Measurements from ENCODE around the gene TM9SF1. TPM values are rescaled to one million over a fixed set of nuclear protein-coding genes. Genes with fewer than 3 reads are reported as not detected.

TM9SF1 gene
- total and polyA plus RNA-seq, 2 of the 13 experiments (the other 11 are each of a cell fraction or from before 2014, with no cell fraction given): 83.2 to 110 TPM

DNA sequence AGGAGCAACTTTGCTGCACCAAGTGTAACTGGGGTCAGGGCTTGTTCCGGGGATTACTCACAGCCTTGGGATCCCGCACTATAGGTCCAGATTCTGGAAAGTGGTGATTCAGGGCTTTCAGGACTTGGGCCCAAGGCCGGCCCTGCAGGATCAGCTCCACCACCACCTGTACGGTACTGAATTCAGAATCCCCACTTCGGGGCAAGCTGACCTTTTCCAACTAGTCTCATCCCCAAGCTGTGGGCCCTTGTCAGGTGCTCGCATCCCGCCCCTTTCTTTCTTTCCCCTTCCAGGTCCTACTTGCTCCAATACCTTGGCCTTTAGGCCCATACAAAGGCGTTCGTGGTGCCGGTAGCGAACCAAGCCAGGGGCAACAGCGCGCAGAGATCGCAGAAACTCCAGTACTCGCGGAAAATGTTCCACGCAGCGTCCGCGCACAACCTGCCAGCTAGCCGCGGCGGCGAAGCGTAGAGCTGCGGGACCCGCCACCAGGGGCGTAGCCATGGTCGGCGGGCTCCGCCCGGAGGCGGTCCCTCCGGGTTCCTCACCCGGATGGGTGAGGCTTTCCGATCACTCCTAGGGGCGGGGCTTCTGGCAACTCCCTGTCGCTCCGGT lies 46.7 kb upstream of the TM9SF1 start (continued):
- no peak; the same call in 1 of the 2 replicates for TF ChIP-seq TMF1 (CRISPR knock-in tag; IDR thresholded peaks at IDR 0.05; ENCODE audit: low read depth)
- TF ChIP-seq ARNT2 (CRISPR knock-in tag; IDR thresholded peaks at IDR 0.05; ENCODE audit: low read depth): no peak
- no peak for TF ChIP-seq MED1 (CRISPR knock-in tag; IDR thresholded peaks at IDR 0.05)
- TF ChIP-seq ONECUT2 (CRISPR knock-in tag; IDR thresholded peaks at IDR 0.05): no peak
- TF ChIP-seq ZNF234 (CRISPR knock-in tag; conservative IDR thresholded peaks at IDR 0.05): no peak
- no peak for TF ChIP-seq SKI (IDR thresholded peaks at IDR 0.05; ENCODE audit: partially characterized antibody)
- no peak for TF ChIP-seq FOXK1 (CRISPR knock-in tag; IDR thresholded peaks at IDR 0.05; ENCODE audit: borderline replicate concordance, low read depth)
- TF ChIP-seq ZNF605 (CRISPR knock-in tag; IDR thresholded peaks at IDR 0.05): no peak
- peak; percentile 3; the same call in 1 of the 2 replicates for TF ChIP-seq CEBPG (CRISPR knock-in tag; IDR thresholded peaks at IDR 0.05)
- no peak for TF ChIP-seq WIZ (CRISPR knock-in tag; IDR thresholded peaks at IDR 0.05)
- peak; percentile 8; the same call in 1 of the 2 replicates for TF ChIP-seq DPF2 (CRISPR knock-in tag; IDR thresholded peaks at IDR 0.05; ENCODE audit: borderline replicate concordance, low read depth)
- no peak; the same call in 1 of the 2 replicates for TF ChIP-seq ZNF598 (CRISPR knock-in tag; IDR thresholded peaks at IDR 0.05; ENCODE audit: borderline replicate concordance)
- no peak for TF ChIP-seq KLF9 (CRISPR knock-in tag; IDR thresholded peaks at IDR 0.05; ENCODE audit: low read depth)
- TF ChIP-seq HOXA3 (CRISPR knock-in tag; IDR thresholded peaks at IDR 0.05): no peak
- no peak for TF ChIP-seq MAFG (CRISPR knock-in tag; IDR thresholded peaks at IDR 0.05)
- no peak; the same call in 1 of the 2 replicates for TF ChIP-seq ZNF530 (CRISPR knock-in tag; IDR thresholded peaks at IDR 0.05; ENCODE audit: low read depth)
- no peak; the same call in 1 of the 2 replicates for TF ChIP-seq MEIS2 (CRISPR knock-in tag; IDR thresholded peaks at IDR 0.05)
- TF ChIP-seq, protein P1, sequence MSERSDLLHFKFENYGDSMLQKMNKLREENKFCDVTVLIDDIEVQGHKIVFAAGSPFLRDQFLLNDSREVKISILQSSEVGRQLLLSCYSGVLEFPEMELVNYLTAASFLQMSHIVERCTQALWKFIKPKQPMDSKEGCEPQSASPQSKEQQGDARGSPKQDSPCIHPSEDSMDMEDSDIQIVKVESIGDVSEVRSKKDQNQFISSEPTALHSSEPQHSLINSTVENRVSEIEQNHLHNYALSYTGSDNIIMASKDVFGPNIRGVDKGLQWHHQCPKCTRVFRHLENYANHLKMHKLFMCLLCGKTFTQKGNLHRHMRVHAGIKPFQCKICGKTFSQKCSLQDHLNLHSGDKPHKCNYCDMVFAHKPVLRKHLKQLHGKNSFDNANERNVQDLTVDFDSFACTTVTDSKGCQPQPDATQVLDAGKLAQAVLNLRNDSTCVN (CRISPR knock-in tag; IDR thresholded peaks at IDR 0.05; ENCODE audit: borderline replicate concordance): no peak; the same call in 1 of the 2 replicates
- TF ChIP-seq ZNF484 (CRISPR knock-in tag; IDR thresholded peaks at IDR 0.05; ENCODE audit: borderline replicate concordance, low read depth): no peak; the same call in 1 of the 2 replicates
- TF ChIP-seq, protein P2, sequence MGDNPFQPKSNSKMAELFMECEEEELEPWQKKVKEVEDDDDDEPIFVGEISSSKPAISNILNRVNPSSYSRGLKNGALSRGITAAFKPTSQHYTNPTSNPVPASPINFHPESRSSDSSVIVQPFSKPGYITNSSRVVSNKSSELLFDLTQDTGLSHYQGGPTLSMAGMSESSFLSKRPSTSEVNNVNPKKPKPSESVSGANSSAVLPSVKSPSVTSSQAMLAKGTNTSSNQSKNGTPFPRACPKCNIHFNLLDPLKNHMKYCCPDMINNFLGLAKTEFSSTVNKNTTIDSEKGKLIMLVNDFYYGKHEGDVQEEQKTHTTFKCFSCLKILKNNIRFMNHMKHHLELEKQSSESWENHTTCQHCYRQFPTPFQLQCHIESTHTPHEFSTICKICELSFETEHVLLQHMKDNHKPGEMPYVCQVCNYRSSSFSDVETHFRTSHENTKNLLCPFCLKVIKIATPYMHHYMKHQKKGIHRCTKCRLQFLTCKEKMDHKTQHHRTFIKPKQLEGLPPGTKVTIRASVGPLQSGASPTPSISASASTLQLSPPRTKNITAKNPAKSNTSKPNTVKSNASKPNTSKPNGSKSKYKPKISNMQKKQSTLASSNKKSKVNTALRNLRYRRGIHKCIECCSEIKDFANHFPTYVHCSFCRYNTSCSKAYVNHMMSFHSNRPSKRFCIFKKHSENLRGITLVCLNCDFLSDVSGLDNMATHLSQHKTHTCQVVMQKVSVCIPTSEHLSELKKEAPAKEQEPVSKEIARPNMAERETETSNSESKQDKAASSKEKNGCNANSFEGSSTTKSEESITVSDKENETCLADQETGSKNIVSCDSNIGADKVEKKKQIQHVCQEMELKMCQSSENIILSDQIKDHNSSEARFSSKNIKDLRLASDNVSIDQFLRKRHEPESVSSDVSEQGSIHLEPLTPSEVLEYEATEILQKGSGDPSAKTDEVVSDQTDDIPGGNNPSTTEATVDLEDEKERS (CRISPR knock-in tag; IDR thresholded peaks at IDR 0.05): no peak
- TF ChIP-seq ZNF331 (CRISPR knock-in tag; IDR thresholded peaks at IDR 0.05): no peak; the same call in 1 of the 2 replicates
- TF ChIP-seq PITX1 (CRISPR knock-in tag; IDR thresholded peaks at IDR 0.05): no peak
- TF ChIP-seq KDM1A (CRISPR knock-in tag; IDR thresholded peaks at IDR 0.05): no peak
- TF ChIP-seq RAD51 (IDR thresholded peaks at IDR 0.05; ENCODE audit: borderline replicate concordance): no peak
- no peak for TF ChIP-seq TCF7L2 (IDR thresholded peaks at IDR 0.05; ENCODE audit: low read depth, low read length)
- TF ChIP-seq DMTF1 (CRISPR knock-in tag; IDR thresholded peaks at IDR 0.05): no peak; the same call in 1 of the 2 replicates
- no peak for TF ChIP-seq CBFB (CRISPR knock-in tag; IDR thresholded peaks at IDR 0.05)
